Testis (tissue), 2 donors: ENCODE data around the gene LDLRAD4.

Source experiments
- POLR2A ChIP-seq: fragments of 450-650 bp; IDR thresholded peaks from one replicate; pipeline ENCODE4 v1.6.1; 2017; ENCODE audit warnings: antibody characterized with exemption, mild to moderate bottlenecking, moderate library complexity
- TF ChIP-seq, protein P1 (sequence below), 3 experiments: fragments of 450-650 bp in 2 of 3; fragments of 200-600 bp in 1 of 3; sonication (generic) in 1 of 3; IDR thresholded peaks; one replicate each; pipeline ENCODE4 v1.5.1; 2016 to 2019; ENCODE audit warnings: antibody characterized with exemption in 3 of 3, mild to moderate bottlenecking in 2 of 3, moderate library complexity in 1 of 3

DNA sequence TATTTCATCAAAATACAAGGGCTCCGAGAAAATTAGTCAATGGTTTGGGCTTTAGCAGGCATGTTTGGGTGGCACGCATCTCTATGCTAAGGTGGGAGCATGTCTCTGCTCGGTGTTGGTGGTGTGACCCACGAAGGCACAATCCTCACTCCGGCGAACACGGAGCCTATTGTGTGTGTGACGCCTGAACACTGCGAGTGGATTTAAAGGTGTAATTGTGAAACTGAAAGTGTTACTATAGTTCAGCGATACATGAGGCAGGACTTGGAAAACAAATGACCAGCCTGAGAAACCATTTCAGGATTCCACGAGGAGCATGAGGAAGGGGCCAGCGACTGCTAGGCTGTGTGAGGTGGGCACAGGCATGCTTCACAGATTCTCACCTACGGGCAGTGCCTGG is 41.7 kb upstream of the LDLRAD4 start:
- TF ChIP-seq, protein P1, sequence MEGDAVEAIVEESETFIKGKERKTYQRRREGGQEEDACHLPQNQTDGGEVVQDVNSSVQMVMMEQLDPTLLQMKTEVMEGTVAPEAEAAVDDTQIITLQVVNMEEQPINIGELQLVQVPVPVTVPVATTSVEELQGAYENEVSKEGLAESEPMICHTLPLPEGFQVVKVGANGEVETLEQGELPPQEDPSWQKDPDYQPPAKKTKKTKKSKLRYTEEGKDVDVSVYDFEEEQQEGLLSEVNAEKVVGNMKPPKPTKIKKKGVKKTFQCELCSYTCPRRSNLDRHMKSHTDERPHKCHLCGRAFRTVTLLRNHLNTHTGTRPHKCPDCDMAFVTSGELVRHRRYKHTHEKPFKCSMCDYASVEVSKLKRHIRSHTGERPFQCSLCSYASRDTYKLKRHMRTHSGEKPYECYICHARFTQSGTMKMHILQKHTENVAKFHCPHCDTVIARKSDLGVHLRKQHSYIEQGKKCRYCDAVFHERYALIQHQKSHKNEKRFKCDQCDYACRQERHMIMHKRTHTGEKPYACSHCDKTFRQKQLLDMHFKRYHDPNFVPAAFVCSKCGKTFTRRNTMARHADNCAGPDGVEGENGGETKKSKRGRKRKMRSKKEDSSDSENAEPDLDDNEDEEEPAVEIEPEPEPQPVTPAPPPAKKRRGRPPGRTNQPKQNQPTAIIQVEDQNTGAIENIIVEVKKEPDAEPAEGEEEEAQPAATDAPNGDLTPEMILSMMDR (IDR thresholded peaks at IDR 0.05): no peak
- no peak for TF ChIP-seq POLR2A
